ENCODE measurements around the gene METTL23. TPM values are rescaled to one million over a fixed set of nuclear protein-coding genes. Genes with fewer than 3 reads are reported as not detected.

The METTL23 gene
- total RNA-seq, 4 donors from 2014 or later = 27.4 to 40.9 (median 33.7) TPM

DNA sequence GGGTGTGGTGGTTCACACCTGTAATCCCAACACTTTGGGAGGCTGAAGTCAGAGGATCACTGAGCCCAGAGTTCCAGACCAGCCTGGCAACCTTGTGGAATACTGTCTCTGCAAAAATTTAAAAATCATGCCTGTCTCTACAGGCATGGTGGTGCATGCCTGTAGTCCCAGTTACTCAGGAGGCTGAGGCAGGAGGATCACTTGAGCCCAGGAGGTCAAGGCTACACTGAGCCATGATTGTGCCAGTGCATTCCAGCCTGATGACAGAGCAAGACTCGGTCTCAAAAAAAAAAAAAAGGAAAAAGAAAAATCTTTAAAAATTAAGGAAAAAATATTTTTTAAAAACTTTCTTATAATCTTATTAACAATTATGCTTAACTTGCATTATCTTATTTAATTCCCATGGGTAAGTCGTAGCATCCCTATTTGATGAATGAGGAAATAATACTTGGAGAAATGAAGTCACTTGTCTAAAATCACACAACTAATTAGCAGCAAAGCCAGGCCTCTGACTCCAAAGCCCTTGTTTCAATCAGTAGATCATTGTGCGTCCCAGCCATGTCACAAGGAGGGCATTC, 24.9 kb downstream of the METTL23 start:
- no peak overlapping the region for H3K4me3 ChIP-seq (ENCODE audit: low read depth, poor library complexity, severe bottlenecking)
- no peak for DNase-seq (ENCODE audit: low spot score in 2 of 2)
- intact Hi-C loops (cut with DNase I; ENCODE audit: low total_unique reads) = no loop called here
- 82 to 86% methylated on average over 3 of the region's 3 CpGs for WGBS, 2 donors
- TF ChIP-seq, protein P1, sequence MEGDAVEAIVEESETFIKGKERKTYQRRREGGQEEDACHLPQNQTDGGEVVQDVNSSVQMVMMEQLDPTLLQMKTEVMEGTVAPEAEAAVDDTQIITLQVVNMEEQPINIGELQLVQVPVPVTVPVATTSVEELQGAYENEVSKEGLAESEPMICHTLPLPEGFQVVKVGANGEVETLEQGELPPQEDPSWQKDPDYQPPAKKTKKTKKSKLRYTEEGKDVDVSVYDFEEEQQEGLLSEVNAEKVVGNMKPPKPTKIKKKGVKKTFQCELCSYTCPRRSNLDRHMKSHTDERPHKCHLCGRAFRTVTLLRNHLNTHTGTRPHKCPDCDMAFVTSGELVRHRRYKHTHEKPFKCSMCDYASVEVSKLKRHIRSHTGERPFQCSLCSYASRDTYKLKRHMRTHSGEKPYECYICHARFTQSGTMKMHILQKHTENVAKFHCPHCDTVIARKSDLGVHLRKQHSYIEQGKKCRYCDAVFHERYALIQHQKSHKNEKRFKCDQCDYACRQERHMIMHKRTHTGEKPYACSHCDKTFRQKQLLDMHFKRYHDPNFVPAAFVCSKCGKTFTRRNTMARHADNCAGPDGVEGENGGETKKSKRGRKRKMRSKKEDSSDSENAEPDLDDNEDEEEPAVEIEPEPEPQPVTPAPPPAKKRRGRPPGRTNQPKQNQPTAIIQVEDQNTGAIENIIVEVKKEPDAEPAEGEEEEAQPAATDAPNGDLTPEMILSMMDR (IDR thresholded peaks at IDR 0.05) = no peak
- TF ChIP-seq POLR2A (IDR thresholded peaks at IDR 0.05) = no peak

- 72 to 85% methylated on average over 4 of the region's 4 CpGs for WGBS, 2 donors
- TF ChIP-seq POLR2A (IDR thresholded peaks at IDR 0.05) = no peak
- TF ChIP-seq, protein P1 (IDR thresholded peaks at IDR 0.05) = no peak
These were observed 25.4 kb downstream of the METTL23 start for GRCh38 chr17:76752006-76752405.

DNA sequence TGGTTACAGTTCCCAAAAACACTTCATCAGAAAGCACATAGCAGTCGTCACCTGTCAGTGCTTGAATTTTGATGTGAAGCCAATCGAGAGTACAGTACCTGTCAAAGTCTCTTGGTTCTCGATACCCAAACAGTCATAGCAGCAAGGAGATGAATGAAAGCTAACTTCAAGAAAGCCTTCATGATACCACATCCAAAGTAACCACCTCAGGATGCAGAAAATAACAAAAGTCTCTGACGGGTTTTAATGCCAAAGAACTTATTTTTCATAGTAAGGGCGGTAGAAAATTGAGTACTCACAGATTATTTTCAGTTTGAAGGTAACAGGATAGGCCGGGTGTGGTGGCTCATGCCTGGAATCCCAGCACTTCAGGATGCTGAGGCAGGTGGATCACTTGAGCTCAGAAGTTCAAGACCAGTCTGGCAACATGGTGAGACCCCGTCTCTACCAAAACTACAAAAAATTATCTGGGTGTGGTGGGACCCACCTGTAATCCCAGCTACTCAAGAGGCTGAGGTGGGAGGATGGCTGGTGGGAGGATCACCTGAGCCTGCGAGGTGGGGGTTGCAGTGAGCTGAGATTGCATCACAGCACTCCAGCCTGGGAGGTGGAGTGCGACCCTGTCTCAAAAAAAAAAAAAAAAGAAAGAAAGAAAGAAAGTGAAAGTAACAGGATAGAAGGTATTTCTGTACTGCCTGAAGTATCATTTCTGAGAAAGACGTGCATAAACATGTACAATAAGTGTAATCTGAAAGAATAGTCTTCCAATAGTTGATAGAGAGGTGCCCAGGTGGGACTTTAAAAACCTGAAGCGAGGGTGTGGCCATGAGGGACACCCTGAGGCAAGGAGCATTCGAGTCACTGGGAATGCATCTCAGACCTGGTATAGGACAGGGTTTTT, 26.7 kb downstream of the METTL23 start:
- TF ChIP-seq, protein P1 (IDR thresholded peaks at IDR 0.05) = no peak
- no peak for TF ChIP-seq POLR2A (IDR thresholded peaks at IDR 0.05)
- no peak overlapping the region for H3K4me3 ChIP-seq (ENCODE audit: low read depth, poor library complexity, severe bottlenecking)
- 50 to 59% methylated on average over 12 of the region's 12 CpGs for WGBS, 2 donors
- intact Hi-C loops (cut with DNase I; ENCODE audit: low total_unique reads) = no loop called here
- DNase-seq (ENCODE audit: low spot score in 2 of 2) = no peak

More at GRCh38 chr17:76752006-76752405, 25.4 kb downstream of the METTL23 start:
- intact Hi-C loops (cut with DNase I; ENCODE audit: low total_unique reads) = no loop called here
- DNase-seq (ENCODE audit: low spot score in 2 of 2) = no peak
- no peak overlapping the region for H3K4me3 ChIP-seq (ENCODE audit: low read depth, poor library complexity, severe bottlenecking)

- DNase-seq (ENCODE audit: low spot score in 2 of 2) = no peak
- 85 to 91% methylated on average over 2 of the region's 2 CpGs for WGBS, 2 donors
- H3K4me3 ChIP-seq (ENCODE audit: low read depth, poor library complexity, severe bottlenecking) = no peak overlapping the region
- TF ChIP-seq, protein P1 (IDR thresholded peaks at IDR 0.05) = no peak
- TF ChIP-seq POLR2A (IDR thresholded peaks at IDR 0.05) = no peak
- intact Hi-C loops (cut with DNase I; ENCODE audit: low total_unique reads) = no loop called here
These were observed 28.6 kb downstream of the METTL23 start for GRCh38 chr17:76755285-76755684.

DNA sequence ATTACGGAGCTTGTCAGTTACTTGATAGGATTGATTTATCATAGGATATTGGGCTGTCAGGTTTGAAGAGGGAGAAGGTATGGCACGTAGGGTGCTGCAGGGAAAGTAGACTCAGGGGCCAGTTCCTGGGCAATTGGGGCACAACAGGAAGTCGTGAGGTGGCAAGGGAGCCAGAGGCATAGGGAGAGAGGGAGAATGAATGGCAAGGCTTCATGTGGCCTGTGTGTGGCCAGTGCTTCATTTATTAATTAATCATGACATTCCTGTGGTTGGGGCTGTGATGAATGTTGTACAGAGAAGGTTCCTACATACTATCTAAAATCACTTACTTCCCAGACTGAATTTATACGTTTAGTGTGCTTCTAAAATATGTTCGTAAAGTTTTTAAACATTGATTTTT, 30.6 kb downstream of the METTL23 start:
- 88 to 92% methylated on average over 5 of the region's 5 CpGs for WGBS, 2 donors
- no peak overlapping the region for H3K4me3 ChIP-seq (ENCODE audit: low read depth, poor library complexity, severe bottlenecking)
- intact Hi-C loops (cut with DNase I; ENCODE audit: low total_unique reads) = no loop called here
- DNase-seq (ENCODE audit: low spot score in 2 of 2) = no peak
- TF ChIP-seq, protein P1 (IDR thresholded peaks at IDR 0.05) = no peak
- TF ChIP-seq POLR2A (IDR thresholded peaks at IDR 0.05) = no peak

Measured in lower leg skin (tissue), 4 donors.